ENCODE results near the gene GAS7.

DNA sequence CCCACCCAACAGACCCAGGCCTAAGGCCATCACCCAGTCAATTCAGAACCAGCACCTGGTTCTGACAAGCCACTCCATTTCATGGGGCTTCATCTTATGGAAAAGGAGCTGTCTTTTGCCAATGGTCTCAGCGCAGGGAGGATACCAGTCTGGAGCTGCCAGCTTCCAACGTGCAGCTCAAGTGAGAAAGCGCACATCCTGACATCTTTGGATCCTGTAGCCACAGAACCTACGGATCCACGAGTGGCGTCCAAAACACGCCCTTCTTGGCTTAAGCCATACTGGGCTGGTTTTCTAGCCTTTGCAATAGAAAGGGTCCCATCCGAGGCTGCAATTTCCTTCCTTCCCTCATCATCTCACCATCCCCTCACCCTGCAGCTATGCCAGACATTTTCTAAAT, 101.8 kb downstream of the GAS7 start:
- TF ChIP-seq, protein P1, sequence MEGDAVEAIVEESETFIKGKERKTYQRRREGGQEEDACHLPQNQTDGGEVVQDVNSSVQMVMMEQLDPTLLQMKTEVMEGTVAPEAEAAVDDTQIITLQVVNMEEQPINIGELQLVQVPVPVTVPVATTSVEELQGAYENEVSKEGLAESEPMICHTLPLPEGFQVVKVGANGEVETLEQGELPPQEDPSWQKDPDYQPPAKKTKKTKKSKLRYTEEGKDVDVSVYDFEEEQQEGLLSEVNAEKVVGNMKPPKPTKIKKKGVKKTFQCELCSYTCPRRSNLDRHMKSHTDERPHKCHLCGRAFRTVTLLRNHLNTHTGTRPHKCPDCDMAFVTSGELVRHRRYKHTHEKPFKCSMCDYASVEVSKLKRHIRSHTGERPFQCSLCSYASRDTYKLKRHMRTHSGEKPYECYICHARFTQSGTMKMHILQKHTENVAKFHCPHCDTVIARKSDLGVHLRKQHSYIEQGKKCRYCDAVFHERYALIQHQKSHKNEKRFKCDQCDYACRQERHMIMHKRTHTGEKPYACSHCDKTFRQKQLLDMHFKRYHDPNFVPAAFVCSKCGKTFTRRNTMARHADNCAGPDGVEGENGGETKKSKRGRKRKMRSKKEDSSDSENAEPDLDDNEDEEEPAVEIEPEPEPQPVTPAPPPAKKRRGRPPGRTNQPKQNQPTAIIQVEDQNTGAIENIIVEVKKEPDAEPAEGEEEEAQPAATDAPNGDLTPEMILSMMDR (IDR thresholded peaks at IDR 0.05), result no peak
- TF ChIP-seq POLR2A (IDR thresholded peaks at IDR 0.05), result no peak
